Neutrophil (primary cell): ENCODE measurements around the gene NPAS3.

Experiments used
- H3K27ac ChIP-seq: fragments of 200-600 bp; sonication (generic); 2 replicates; pipeline ENCODE4 v1.5.1; 2016; ENCODE audit warnings: mild to moderate bottlenecking, moderate library complexity
- H3K27me3 ChIP-seq: fragments of 200-600 bp; sonication (generic); 2 replicates; pipeline ENCODE4 v1.6.0; 2016; ENCODE audit warnings: mild to moderate bottlenecking
- H3K36me3 ChIP-seq: fragments of 200-600 bp; sonication (generic); 2 replicates; pipeline ENCODE4 v1.5.1; 2017
- H3K4me1 ChIP-seq, 2 experiments: fragments of 200-600 bp in 1 of 2; sonication (generic) in 1 of 2; 1 replicate in 1 of 2; 2 replicates in 1 of 2; pipeline versions ENCODE4 v1.5.1 to v1.6.1; 2013 to 2016; ENCODE audit warnings: low read depth in 1 of 2, low read length in 1 of 2, mild to moderate bottlenecking in 1 of 2, moderate library complexity in 1 of 2; ENCODE audit not compliant: control insufficient read depth in 1 of 2, insufficient read depth in 1 of 2
- H3K4me3 ChIP-seq, 2 experiments: fragments of 200-600 bp in 1 of 2; sonication (generic) in 1 of 2; 1 replicate in 1 of 2; 2 replicates in 1 of 2; pipeline ENCODE4 v1.5.1; 2013 to 2016; ENCODE audit warnings: low read depth in 1 of 2, low read length in 1 of 2, mild to moderate bottlenecking in 1 of 2, moderate library complexity in 1 of 2
- H3K9me3 ChIP-seq: fragments of 200-600 bp; sonication (generic); 2 replicates; pipeline ENCODE4 v1.5.1; 2016
- TF ChIP-seq, protein P1 (sequence below): fragments of 200-600 bp; sonication (generic); IDR thresholded peaks from 2 replicates; pipeline ENCODE4 v1.5.1; 2016; ENCODE audit warnings: antibody characterized with exemption

Gene NPAS3

DNA sequence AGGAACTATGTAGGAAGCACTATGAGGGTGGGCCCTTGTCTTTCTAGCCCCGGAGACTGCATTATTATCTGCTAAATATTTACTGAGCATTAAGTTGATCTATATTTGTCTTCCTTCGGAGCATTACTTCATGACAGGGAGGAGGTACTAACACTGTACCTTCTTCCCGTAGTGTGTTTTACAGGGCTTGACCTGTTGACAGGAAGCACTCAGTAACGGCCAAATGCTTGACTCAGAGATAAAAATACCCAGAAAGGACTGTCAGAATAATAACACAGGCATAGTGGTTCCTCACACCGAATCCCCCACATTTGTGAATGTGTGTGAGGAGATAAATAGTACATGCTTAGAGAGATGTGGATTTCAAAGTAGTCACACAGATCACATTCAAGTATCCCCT is 545.6 kb downstream of the NPAS3 start:
- TF ChIP-seq, protein P1, sequence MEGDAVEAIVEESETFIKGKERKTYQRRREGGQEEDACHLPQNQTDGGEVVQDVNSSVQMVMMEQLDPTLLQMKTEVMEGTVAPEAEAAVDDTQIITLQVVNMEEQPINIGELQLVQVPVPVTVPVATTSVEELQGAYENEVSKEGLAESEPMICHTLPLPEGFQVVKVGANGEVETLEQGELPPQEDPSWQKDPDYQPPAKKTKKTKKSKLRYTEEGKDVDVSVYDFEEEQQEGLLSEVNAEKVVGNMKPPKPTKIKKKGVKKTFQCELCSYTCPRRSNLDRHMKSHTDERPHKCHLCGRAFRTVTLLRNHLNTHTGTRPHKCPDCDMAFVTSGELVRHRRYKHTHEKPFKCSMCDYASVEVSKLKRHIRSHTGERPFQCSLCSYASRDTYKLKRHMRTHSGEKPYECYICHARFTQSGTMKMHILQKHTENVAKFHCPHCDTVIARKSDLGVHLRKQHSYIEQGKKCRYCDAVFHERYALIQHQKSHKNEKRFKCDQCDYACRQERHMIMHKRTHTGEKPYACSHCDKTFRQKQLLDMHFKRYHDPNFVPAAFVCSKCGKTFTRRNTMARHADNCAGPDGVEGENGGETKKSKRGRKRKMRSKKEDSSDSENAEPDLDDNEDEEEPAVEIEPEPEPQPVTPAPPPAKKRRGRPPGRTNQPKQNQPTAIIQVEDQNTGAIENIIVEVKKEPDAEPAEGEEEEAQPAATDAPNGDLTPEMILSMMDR: no peak
- H3K9me3 ChIP-seq: no peaks in the 10 kb centered on the region
- no peaks in the 10 kb centered on the region for H3K36me3 ChIP-seq

DNA sequence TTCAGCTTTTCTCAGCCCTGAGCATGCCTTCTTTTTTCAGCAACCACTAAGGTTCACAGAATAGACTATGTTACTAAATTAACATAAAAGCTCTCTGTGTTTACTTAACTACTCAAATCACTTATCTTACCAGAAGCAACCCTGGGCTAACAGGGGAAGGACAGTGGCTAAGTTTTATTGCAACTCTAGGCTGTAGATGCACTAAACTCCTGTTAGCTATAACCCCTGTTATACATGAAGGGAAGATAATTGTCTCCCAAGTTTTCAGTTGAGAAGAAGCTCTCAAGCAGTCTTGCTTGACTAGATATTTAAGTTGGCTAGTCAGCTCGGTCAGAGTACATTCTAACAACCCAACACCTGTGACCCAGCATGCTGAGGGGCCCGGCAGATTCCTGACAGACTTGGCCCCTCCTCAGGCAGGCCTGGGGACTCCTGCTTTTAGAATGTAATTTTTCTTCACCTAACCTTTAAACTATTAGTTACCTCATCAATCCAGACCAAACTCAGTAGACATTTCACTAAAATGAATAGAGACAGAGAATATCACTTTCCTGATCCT is 547.7 kb downstream of the NPAS3 start:
- Histone ChIP-seq H3K4me1 (no peaks in the 10 kb centered on the region), H3K9me3 (no peaks in the 10 kb centered on the region), H3K27ac (no peak overlapping the region), H3K4me3 (no peak overlapping the region), H3K27me3 (peaks cover 10% of the 10 kb centered on the region), H3K36me3 (no peaks in the 10 kb centered on the region)
- TF ChIP-seq, protein P1: no peak

More for the DNA sequence above, 545.6 kb downstream of the NPAS3 start:
- no peak overlapping the region for H3K27ac ChIP-seq
- H3K4me3 ChIP-seq: no peak overlapping the region
- peaks cover 10% of the 10 kb centered on the region for H3K27me3 ChIP-seq
- H3K4me1 ChIP-seq: no peaks in the 10 kb centered on the region

DNA sequence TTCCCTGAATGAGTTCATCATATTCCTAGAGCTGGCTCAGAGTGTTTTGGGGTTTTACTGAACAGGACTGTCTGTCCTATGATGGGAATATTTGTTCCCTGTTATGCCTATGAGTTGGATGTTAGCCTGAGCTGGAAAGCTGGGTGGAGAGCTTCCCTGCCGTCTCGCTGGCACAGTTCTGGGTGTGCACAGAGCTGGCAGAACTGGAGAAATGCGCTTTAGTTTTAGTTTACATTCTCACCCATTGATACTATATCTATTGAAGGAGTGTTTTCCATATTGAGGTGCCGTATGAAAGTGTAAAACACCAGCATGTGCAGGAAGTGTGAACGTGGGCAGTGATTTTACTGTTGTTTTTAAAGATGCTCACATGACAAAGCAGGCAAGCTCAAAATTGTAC is 549.9 kb downstream of the NPAS3 start:
- TF ChIP-seq, protein P1: no peak
- Histone ChIP-seq H3K4me3 (no peak overlapping the region), H3K27ac (no peak overlapping the region), H3K4me1 (no peaks in the 10 kb centered on the region), H3K36me3 (no peaks in the 10 kb centered on the region), H3K9me3 (no peaks in the 10 kb centered on the region), H3K27me3 (peaks cover 10% of the 10 kb centered on the region)

DNA sequence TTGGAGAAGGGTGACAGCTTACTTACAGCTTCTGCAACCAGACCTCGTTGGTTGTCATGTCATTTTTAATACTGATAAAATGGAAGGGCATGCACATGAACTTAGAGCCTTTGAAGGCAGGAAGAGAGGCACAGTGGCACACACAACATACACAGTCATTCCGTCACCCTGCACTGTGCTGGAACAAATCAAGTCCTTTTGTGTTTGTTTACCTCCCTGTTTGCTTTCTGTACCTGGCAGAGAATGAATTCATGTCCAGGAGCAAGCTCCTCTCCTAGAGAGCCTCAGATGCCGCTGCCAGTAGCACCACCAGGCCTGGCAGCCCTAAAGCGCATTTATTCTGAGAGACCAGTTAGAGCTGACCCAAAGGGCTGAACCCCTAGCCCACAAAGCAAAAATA is 551.9 kb downstream of the NPAS3 start:
- H3K9me3 ChIP-seq: no peaks in the 10 kb centered on the region
- no peaks in the 10 kb centered on the region for H3K4me1 ChIP-seq
- no peaks in the 10 kb centered on the region for H3K27me3 ChIP-seq
- H3K27ac ChIP-seq: no peak overlapping the region
- TF ChIP-seq, protein P1: no peak
- no peak overlapping the region for H3K4me3 ChIP-seq
- no peaks in the 10 kb centered on the region for H3K36me3 ChIP-seq

DNA sequence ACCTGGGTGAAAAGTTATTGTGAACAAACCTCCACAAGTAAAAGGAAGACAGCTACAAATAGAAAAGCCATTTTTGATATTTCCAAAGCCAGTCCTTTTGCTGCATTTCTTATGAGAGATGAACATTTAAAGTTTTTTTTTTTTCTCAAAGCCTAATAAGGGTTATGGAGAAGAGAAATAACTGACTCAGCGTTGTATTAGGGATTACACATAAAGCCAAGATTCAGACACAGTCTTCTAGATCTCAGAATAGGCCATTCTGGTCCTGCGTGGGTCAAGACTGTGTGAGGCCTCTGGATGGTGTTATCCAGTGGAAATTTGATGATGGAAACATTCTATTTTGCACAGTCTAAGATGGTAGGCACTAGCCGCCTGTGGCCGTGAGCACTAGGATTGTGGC is 552.4 kb downstream of the NPAS3 start:
- no peaks in the 10 kb centered on the region for H3K4me1 ChIP-seq
- H3K27me3 ChIP-seq: no peaks in the 10 kb centered on the region
- H3K4me3 ChIP-seq: no peak overlapping the region
- H3K36me3 ChIP-seq: no peaks in the 10 kb centered on the region
- H3K27ac ChIP-seq: no peak overlapping the region
- no peaks in the 10 kb centered on the region for H3K9me3 ChIP-seq
- TF ChIP-seq, protein P1: no peak

DNA sequence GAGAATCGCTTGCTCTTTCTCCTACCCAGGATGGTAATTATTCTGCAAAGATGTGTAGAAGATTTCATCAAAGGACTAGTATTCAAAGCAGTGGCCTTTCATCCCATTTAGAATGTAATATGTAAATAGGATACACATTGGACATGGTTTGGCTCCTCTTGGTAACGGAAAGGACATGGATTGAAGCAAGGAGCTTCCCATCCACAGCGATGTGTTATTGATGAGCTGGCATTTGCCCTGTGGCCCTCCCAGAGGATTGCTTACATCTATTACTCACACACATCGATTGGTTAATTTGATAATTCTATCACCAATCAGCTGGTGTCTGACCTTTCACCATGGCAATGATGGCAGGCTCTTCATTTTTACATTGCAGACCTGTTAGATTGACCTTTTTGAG is 553.8 kb downstream of the NPAS3 start:
- no peak overlapping the region for H3K27ac ChIP-seq
- no peaks in the 10 kb centered on the region for H3K4me1 ChIP-seq
- H3K36me3 ChIP-seq: no peaks in the 10 kb centered on the region
- no peaks in the 10 kb centered on the region for H3K27me3 ChIP-seq
- TF ChIP-seq, protein P1: no peak
- no peaks in the 10 kb centered on the region for H3K9me3 ChIP-seq
- no peak overlapping the region for H3K4me3 ChIP-seq
